ENCODE results near the gene HOXD11. TPM values are rescaled to one million over a fixed set of nuclear protein-coding genes. Genes with fewer than 3 reads are reported as not detected.

Gene HOXD11
- total and polyA plus RNA-seq, 2 experiments from 2014 or later, result not detected

GRCh38 chr2:176079831-176080539, 27.1 kb upstream of the HOXD11 start:
- Histone ChIP-seq H3K79me2 (replicated peaks; ENCODE audit: insufficient read depth) (no peaks in the 10 kb centered on the region), H3F3A (replicated peaks; ENCODE audit: low read depth) (peaks cover 32% of the 10 kb centered on the region), H3K36me3 (ENCODE audit: insufficient read depth) (no peaks in the 10 kb centered on the region), H3K27ac (ENCODE audit: low read depth) (no peak overlapping the region), H2AFZ (peak overlapping the region; percentile 98), H3K9me2 (ENCODE audit: insufficient read depth) (no peaks in the 10 kb centered on the region), H3K4me2 (peak overlapping the region; percentile 91), H3K27me3 (ENCODE audit: insufficient read depth) (peaks cover 98% of the 10 kb centered on the region), H4K20me1 (replicated peaks; ENCODE audit: insufficient read depth) (peaks cover 42% of the 10 kb centered on the region), H3K4me3 (peak overlapping the region; percentile 58), H3K4me1 (ENCODE audit: insufficient read depth) (peaks cover 33% of the 10 kb centered on the region)
- Mint-ChIP-seq H3K27ac (no peak overlapping the region), H3K4me3 (peak overlapping the region; percentile 68), H3K36me3 (ENCODE audit: low read depth) (peaks cover 4% of the 10 kb centered on the region; the same call in 1 of the 3 replicates), H3K9me3 (peaks cover 9% of the 10 kb centered on the region; the same call in 2 of the 3 replicates), H3K4me1 (peaks cover 43% of the 10 kb centered on the region), H3K27me3 (ENCODE audit: insufficient read depth, low read depth, poor library complexity) (peaks cover 96% of the 10 kb centered on the region)
- DNase-seq (ENCODE audit: low spot score), result peak; percentile 86
- TF ChIP-seq CTCF (conservative IDR thresholded peaks at IDR 0.05; ENCODE audit: low read depth in 2 of 2) (peak; percentile 88 to 92), CREB1 (CRISPR knock-in tag; IDR thresholded peaks at IDR 0.05; ENCODE audit: low read depth) (peak; percentile 72), EZH2phosphoT487 (IDR thresholded peaks at IDR 0.05; ENCODE audit: unreplicated experiment) (no peak), STAT1 (IDR thresholded peaks at IDR 0.05; ENCODE audit: unreplicated experiment) (no peak), ZNF114 (CRISPR knock-in tag; IDR thresholded peaks at IDR 0.05) (no peak), ZNF331 (CRISPR knock-in tag; IDR thresholded peaks at IDR 0.05; ENCODE audit: low read depth) (no peak)
- TF ChIP-seq, protein P1, sequence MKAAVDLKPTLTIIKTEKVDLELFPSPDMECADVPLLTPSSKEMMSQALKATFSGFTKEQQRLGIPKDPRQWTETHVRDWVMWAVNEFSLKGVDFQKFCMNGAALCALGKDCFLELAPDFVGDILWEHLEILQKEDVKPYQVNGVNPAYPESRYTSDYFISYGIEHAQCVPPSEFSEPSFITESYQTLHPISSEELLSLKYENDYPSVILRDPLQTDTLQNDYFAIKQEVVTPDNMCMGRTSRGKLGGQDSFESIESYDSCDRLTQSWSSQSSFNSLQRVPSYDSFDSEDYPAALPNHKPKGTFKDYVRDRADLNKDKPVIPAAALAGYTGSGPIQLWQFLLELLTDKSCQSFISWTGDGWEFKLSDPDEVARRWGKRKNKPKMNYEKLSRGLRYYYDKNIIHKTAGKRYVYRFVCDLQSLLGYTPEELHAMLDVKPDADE (IDR thresholded peaks at IDR 0.05), result no peak
- peak; percentile 71 for ATAC-seq

DNA sequence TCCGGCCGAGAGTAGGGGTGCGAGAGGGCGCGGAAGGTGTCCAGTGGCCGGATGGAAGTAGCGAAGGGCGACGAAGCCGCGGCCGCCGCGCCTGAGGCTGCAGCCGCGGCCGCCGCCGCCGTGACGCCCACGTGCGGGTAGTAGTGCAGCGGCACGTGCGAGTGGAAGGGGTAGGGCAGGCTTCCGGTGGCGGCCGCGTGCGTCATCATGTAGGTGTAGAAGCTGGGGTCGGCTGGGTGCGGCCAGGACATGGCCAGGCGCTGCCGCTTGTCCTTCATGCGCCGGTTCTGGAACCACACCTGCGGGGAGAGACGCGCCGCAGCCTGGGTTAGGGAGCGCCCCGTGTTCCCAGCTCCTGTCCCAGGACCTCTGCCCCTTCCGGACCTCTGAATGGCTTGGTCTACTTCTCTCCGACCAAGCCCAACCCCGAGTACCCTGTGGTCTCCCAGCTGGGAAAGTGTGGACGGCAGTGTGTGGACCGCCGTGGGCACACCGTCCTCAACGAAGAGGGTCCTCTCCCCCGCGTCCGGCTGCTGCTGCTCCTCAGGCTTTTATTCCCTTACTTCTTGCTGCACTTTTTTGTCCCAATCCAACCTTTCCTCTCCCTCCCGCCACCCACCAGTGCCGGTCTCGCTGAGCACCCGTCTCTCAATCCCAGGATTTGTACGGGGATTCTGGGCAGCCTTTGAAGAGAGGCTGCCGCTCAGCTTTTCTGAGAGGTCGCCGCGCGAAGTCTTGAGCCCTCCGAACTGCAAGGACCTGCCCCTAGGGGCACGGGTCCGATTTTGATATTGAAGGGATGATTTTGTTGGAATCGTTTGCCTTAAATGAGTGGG, 26.3 kb upstream of the HOXD11 start:
- no peaks in the 10 kb centered on the region for H3K9me2 ChIP-seq (ENCODE audit: insufficient read depth)
- H3K4me3 Mint-ChIP-seq, result peak overlapping the region; percentile 62
- H3F3A ChIP-seq (replicated peaks; ENCODE audit: low read depth), result peaks cover 36% of the 10 kb centered on the region
- H2AFZ ChIP-seq, result 0 out of 2 replicates have a peak overlapping the region, but pooled peaks have one; percentile 69
- H3K36me3 Mint-ChIP-seq (ENCODE audit: low read depth), result peaks cover 4% of the 10 kb centered on the region; the same call in 1 of the 3 replicates
- peaks cover 44% of the 10 kb centered on the region for H3K4me1 Mint-ChIP-seq
- H3K9me3 Mint-ChIP-seq, result peaks cover 9% of the 10 kb centered on the region; the same call in 2 of the 3 replicates
- no peaks in the 10 kb centered on the region for H3K79me2 ChIP-seq (replicated peaks; ENCODE audit: insufficient read depth)
- peak overlapping the region; percentile 48 for H3K4me3 ChIP-seq
- peaks cover 98% of the 10 kb centered on the region for H3K27me3 ChIP-seq (ENCODE audit: insufficient read depth)
- no peak overlapping the region for H3K27ac Mint-ChIP-seq
- H3K27ac ChIP-seq (ENCODE audit: low read depth), result no peak overlapping the region
- ATAC-seq, result peak; percentile 2; the same call in 2 of the 3 replicates
- peak overlapping the region; percentile 71 for H3K4me2 ChIP-seq
- TF ChIP-seq EZH2phosphoT487 (IDR thresholded peaks at IDR 0.05; ENCODE audit: unreplicated experiment), result peak; percentile 96
- peak; percentile 95 for TF ChIP-seq EZH2 (IDR thresholded peaks at IDR 0.05; ENCODE audit: low read depth, unreplicated experiment)
- TF ChIP-seq ZNF331 (CRISPR knock-in tag; IDR thresholded peaks at IDR 0.05; ENCODE audit: low read depth), result no peak
- TF ChIP-seq ZNF114 (CRISPR knock-in tag; IDR thresholded peaks at IDR 0.05), result no peak
- no peak for TF ChIP-seq ZNF462 (CRISPR knock-in tag; IDR thresholded peaks at IDR 0.05)
- peaks cover 36% of the 10 kb centered on the region for H3K4me1 ChIP-seq (ENCODE audit: insufficient read depth)
- peaks cover 48% of the 10 kb centered on the region for H4K20me1 ChIP-seq (replicated peaks; ENCODE audit: insufficient read depth)
- H3K27me3 Mint-ChIP-seq (ENCODE audit: insufficient read depth, low read depth, poor library complexity), result peaks cover 96% of the 10 kb centered on the region
- DNase-seq (ENCODE audit: low spot score), result peak; percentile 51
- no peaks in the 10 kb centered on the region for H3K36me3 ChIP-seq (ENCODE audit: insufficient read depth)
